Measurements from ENCODE around the gene RASSF5. TPM values are rescaled to one million over a fixed set of nuclear protein-coding genes. Genes with fewer than 3 reads are reported as not detected.

The RASSF5 gene
- total and polyA plus RNA-seq, 9 of the 15 experiments (the other 6 are each of a cell fraction or from before 2014, with no cell fraction given): 6.1 to 41.0 (median 25.2) TPM

- TF ChIP-seq GATA2 (CRISPR knock-in tag; IDR thresholded peaks at IDR 0.05) (peak; percentile 46), PKNOX1 (IDR thresholded peaks at IDR 0.05) (peak; percentile 94), POLR3A (IDR thresholded peaks at IDR 0.05; ENCODE audit: borderline replicate concordance, extremely low read depth, insufficient read depth, insufficient read length) (no peak), SMARCE1 (IDR thresholded peaks at IDR 0.05) (peak; percentile 80; the same call in 1 of the 2 replicates), ARNT (IDR thresholded peaks at IDR 0.05) (0 out of 4 replicates have a peak, but pooled peaks of 1 of the 2 experiments have one; percentile 63), ZNF592 (IDR thresholded peaks at IDR 0.05) (peak; percentile 82; the same call in 1 of the 2 replicates), SOX6 (IDR thresholded peaks at IDR 0.05) (peak; percentile 84), HNRNPL (IDR thresholded peaks at IDR 0.05; ENCODE audit: low read depth, low read length) (no peak), THRB (CRISPR knock-in tag; conservative IDR thresholded peaks at IDR 0.05) (no peak; the same call in 1 of the 2 replicates), SIRT6 (IDR thresholded peaks at IDR 0.05; ENCODE audit: low read depth, low read length) (no peak), XRCC5 (IDR thresholded peaks at IDR 0.05; ENCODE audit: low read depth, low read length) (0 out of 2 replicates have a peak, but pooled peaks have one; percentile 67), ETV6 (IDR thresholded peaks at IDR 0.05; ENCODE audit: borderline replicate concordance in 1 of 2, low read depth in 2 of 2, low read length in 1 of 2) (peak in 1 of 2 experiments; percentile 66; a peak in 2 of 4 replicates), ETV6 (CRISPR knock-in tag; IDR thresholded peaks at IDR 0.05; ENCODE audit: borderline replicate concordance) (no peak), ZNF282 (CRISPR knock-in tag; IDR thresholded peaks at IDR 0.05) (no peak), MBD2 (IDR thresholded peaks at IDR 0.05; ENCODE audit: borderline replicate concordance, low read depth) (no peak), PTTG1 (tag; IDR thresholded peaks at IDR 0.05; ENCODE audit: low read depth) (0 out of 2 replicates have a peak, but pooled peaks have one; percentile 38)
- TF ChIP-seq, protein P1, sequence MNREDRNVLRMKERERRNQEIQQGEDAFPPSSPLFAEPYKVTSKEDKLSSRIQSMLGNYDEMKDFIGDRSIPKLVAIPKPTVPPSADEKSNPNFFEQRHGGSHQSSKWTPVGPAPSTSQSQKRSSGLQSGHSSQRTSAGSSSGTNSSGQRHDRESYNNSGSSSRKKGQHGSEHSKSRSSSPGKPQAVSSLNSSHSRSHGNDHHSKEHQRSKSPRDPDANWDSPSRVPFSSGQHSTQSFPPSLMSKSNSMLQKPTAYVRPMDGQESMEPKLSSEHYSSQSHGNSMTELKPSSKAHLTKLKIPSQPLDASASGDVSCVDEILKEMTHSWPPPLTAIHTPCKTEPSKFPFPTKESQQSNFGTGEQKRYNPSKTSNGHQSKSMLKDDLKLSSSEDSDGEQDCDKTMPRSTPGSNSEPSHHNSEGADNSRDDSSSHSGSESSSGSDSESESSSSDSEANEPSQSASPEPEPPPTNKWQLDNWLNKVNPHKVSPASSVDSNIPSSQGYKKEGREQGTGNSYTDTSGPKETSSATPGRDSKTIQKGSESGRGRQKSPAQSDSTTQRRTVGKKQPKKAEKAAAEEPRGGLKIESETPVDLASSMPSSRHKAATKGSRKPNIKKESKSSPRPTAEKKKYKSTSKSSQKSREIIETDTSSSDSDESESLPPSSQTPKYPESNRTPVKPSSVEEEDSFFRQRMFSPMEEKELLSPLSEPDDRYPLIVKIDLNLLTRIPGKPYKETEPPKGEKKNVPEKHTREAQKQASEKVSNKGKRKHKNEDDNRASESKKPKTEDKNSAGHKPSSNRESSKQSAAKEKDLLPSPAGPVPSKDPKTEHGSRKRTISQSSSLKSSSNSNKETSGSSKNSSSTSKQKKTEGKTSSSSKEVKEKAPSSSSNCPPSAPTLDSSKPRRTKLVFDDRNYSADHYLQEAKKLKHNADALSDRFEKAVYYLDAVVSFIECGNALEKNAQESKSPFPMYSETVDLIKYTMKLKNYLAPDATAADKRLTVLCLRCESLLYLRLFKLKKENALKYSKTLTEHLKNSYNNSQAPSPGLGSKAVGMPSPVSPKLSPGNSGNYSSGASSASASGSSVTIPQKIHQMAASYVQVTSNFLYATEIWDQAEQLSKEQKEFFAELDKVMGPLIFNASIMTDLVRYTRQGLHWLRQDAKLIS (CRISPR knock-in tag; IDR thresholded peaks at IDR 0.05): 0 out of 2 replicates have a peak, but pooled peaks have one; percentile 70
Observed at GRCh38 chr1:206575165-206575893, 68.0 kb downstream of the RASSF5 start (continued).

All from K562 (cell line).